IPS DF 6.9 (cell line): ENCODE results near the gene ZG16.
"Not testable (repeated sequence)": the region's sequence is repeated elsewhere in the genome, so short reads cannot be mapped to it uniquely, and the experiment has no call there.

Experiments used
- DNase-seq: peaks from one replicate; pipeline ENCODE4 v3.0.0-alpha.2; 2013; ENCODE audit warnings: low read depth, low spot score
- H3K27ac ChIP-seq: one replicate; pipeline ENCODE4 v1.5.1; 2013; ENCODE audit warnings: low read length, control low read depth
- H3K27me3 ChIP-seq: 2 replicates; pipeline ENCODE4 v1.6.1; 2013; ENCODE audit warnings: mild to moderate bottlenecking, low read length; ENCODE audit not compliant: control insufficient read depth, insufficient read depth
- H3K36me3 ChIP-seq: 2 replicates; pipeline ENCODE4 v1.6.1; 2013; ENCODE audit warnings: low read length; ENCODE audit not compliant: control insufficient read depth, insufficient read depth
- H3K4me1 ChIP-seq: 2 replicates; pipeline ENCODE4 v1.6.1; 2013; ENCODE audit warnings: low read length; ENCODE audit not compliant: control insufficient read depth, insufficient read depth
- H3K4me3 ChIP-seq: 2 replicates; pipeline ENCODE4 v1.5.1; 2013; ENCODE audit warnings: mild to moderate bottlenecking, low read length
- H3K9me3 ChIP-seq: 2 replicates; pipeline ENCODE4 v1.6.1; 2013; ENCODE audit warnings: low read length, inconsistent platforms; ENCODE audit not compliant: control insufficient read depth, insufficient read depth
- WGBS: extraction: QIAGEN DNeasy Blood & Tissue Kit; methylation state at CpG from one replicate; pipeline ENCODE4 v1.1.7; 2013; ENCODE audit warnings: mixed read lengths, missing lambda C conversion rate; ENCODE audit not compliant: insufficient read length, insufficient coverage; 5-methylcytosine and 5-hydroxymethylcytosine counted together

ZG16 gene

GRCh38 chr16:29740630-29741015 is 37.4 kb upstream of the ZG16 start:
- H3K4me3 ChIP-seq, H3K4me1 ChIP-seq, DNase-seq, H3K9me3 ChIP-seq, H3K27me3 ChIP-seq, H3K36me3 ChIP-seq, H3K27ac ChIP-seq: not testable (repeated sequence)
- WGBS = no CpG with 5 or more reads among the region's 11 CpGs

DNA sequence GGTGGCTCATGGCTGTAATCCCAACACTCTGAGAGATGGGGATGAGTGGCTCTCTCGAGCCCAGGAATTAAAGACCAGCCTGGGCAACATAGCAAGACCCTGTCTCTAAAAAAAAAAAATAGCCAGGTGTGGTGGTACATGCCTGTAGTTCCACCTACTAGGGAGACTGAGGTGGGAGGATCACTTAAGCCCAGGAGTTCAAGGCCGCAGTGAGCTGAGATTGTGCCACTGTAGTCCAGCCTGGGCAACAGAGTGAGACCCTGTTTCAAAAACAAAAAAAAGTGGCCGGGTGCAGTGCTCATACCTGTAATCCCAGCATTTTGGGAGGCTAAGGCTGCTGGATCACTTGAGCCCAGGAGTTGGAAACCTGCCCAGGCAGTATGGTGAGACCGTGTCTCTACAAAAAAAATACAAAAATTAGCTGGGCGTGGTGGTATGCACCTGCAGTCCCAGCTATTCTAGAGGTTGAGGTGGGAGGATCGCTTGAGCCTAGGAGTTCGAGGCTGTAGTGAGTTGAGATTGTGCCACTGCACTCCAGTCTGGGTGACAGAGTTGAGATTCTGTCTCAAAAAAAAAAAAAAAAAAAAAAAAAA is 35.3 kb upstream of the ZG16 start:
- no peaks in the 10 kb centered on the region for H3K36me3 ChIP-seq
- H3K27me3 ChIP-seq = no peaks in the 10 kb centered on the region
- DNase-seq = no peak
- H3K4me3 ChIP-seq = no peak overlapping the region
- no peak overlapping the region for H3K27ac ChIP-seq
- H3K9me3 ChIP-seq = no peaks in the 10 kb centered on the region
- no CpG with 5 or more reads among the region's 7 CpGs for WGBS
- H3K4me1 ChIP-seq = no peaks in the 10 kb centered on the region; the same call in 1 of the 2 replicates

GRCh38 chr16:29743475-29743826 is 34.6 kb upstream of the ZG16 start:
- Histone ChIP-seq H3K4me1 (no peaks in the 10 kb centered on the region), H3K9me3 (no peaks in the 10 kb centered on the region), H3K27me3 (no peaks in the 10 kb centered on the region), H3K36me3 (no peaks in the 10 kb centered on the region), H3K4me3 (no peak overlapping the region), H3K27ac (no peak overlapping the region)
- no peak for DNase-seq
- WGBS = no CpG with 5 or more reads among the region's 5 CpGs

DNA sequence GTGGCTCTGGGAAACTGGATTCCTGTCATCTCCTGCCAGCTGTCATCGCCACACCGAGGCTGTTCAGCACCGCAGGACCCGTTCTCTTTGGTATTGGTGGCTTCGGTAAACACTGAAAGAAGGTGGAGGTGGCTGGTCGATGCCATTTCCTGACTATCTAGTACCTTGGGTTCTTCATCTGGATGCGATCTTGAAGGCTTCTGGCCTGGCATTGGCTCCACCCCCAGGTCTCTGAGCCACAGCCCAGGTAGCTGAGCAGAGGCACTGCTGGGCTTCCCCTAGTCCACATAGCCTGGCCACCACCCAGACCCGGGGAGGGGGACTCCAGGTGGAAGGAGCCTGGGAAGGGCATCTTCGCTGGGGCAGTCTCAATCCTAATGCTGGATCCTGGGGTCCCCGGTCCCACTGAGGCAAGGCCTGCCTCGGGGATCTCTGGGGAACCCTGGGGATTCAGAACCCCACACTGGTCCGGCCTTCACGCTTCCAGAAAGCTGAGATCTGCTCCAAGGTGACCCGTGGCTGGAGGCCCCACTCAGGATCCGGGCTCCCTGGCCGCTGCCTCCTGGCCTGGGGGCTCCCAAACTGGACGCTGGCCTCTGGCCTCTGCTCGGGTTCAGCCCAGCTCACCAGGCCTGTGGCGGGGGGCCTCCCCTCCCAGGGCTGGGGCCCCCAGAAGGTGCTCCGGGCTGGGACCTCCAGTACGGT is 34.1 kb upstream of the ZG16 start:
- Histone ChIP-seq H3K4me3 (no peak overlapping the region), H3K27me3 (no peaks in the 10 kb centered on the region), H3K9me3 (no peaks in the 10 kb centered on the region), H3K4me1 (no peaks in the 10 kb centered on the region), H3K36me3 (no peaks in the 10 kb centered on the region), H3K27ac (no peak overlapping the region)
- WGBS = no CpG with 5 or more reads among the region's 21 CpGs
- DNase-seq = no peak

GRCh38 chr16:29744541-29745101 is 33.4 kb upstream of the ZG16 start:
- Histone ChIP-seq H3K27me3 (no peaks in the 10 kb centered on the region), H3K36me3 (no peaks in the 10 kb centered on the region), H3K4me1 (no peaks in the 10 kb centered on the region), H3K27ac (no peak overlapping the region), H3K9me3 (no peaks in the 10 kb centered on the region), H3K4me3 (no peak overlapping the region)
- no peak for DNase-seq
- WGBS = no CpG with 5 or more reads among the region's 20 CpGs

GRCh38 chr16:29745121-29745852 is 32.8 kb upstream of the ZG16 start:
- no peak overlapping the region for H3K27ac ChIP-seq
- WGBS = no CpG with 5 or more reads among the region's 16 CpGs
- no peak for DNase-seq
- no peaks in the 10 kb centered on the region for H3K27me3 ChIP-seq
- H3K9me3 ChIP-seq = no peaks in the 10 kb centered on the region
- no peaks in the 10 kb centered on the region for H3K4me1 ChIP-seq
- no peaks in the 10 kb centered on the region for H3K36me3 ChIP-seq
- H3K4me3 ChIP-seq = no peak overlapping the region

- no CpG with 5 or more reads among the region's 12 CpGs for WGBS
These were observed 32.2 kb upstream of the ZG16 start, which contains the start of gene C16orf54 for GRCh38 chr16:29745853-29746345. TSS of gene C16orf54 (minus strand) at chr16:29745990. CDS start at chr16:29744951, 1,039 bp downstream.

DNA sequence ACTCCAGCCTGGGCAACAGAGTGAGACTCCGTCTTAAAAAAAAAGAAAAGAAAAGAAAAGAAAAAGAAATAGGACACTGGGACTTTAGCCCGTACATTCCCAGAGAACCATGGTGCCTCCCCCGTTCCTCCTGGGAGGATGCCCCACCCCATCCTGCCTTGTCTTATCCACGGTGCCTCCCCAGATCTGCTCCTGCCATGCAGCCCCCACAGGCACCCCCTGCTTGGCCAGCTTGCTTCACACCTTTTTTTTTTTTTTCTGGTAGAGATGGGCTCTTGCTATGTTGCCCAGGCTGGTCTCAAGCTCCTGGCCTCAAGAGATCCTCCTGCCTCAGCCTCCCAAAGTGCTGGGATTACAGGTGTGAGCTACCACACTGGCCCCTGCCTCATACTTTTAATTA is 31.5 kb upstream of the ZG16 start:
- not testable (repeated sequence) for H3K27ac ChIP-seq, H3K36me3 ChIP-seq, H3K27me3 ChIP-seq, H3K4me3 ChIP-seq, H3K4me1 ChIP-seq, H3K9me3 ChIP-seq, DNase-seq
- no CpG with 5 or more reads among the region's 4 CpGs for WGBS

More at GRCh38 chr16:29745853-29746345, 32.2 kb upstream of the ZG16 start, which contains the start of gene C16orf54:
- H3K36me3 ChIP-seq = no peaks in the 10 kb centered on the region
- H3K27ac ChIP-seq = no peak within 1 kb of the TSS
- no peaks in the 10 kb centered on the region for H3K27me3 ChIP-seq
- H3K4me1 ChIP-seq = no peaks in the 10 kb centered on the region
- no peak for DNase-seq
- no peak within 1 kb of the TSS for H3K4me3 ChIP-seq
- H3K9me3 ChIP-seq = no peaks in the 10 kb centered on the region

DNA sequence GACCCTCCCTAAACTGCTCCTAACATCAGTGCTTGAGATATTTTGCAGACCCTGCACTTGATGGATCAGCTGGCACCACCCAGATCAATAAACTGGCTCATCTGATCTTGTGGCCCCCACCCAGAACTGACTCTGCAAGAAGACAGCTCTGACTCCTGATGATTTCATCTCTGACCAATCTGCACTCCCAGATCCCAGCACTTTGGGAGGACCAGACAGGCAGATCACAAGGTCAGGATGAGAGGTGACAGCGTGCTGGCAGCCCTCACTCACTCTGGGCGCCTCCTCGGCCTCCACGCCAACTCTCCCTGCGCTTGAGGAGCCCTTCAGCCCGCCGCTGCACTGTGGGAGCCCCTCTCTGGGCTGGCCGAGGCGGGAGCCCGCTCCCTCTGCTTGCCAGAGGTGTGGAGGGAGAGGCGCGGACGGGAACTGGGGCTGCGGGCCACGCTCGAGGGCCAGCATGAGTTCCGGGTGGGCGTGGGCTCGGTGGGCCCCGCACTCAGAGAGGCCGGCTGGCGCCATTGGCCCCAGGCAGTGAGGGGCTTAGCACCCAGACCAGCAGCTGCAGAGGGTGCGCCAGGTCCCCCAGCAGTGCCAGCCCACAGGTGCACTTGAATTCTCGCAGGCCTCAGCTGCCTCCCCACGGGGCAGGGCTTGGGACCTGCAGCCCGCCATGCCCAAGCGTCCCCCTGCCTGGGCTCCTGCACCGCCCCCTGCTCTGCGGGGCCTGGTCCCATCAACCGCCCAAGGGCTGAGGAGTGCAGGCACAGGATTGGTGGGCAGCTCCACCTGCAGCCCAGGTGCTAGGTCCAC is 29.9 kb upstream of the ZG16 start:
- Histone ChIP-seq H3K4me1 (no peaks in the 10 kb centered on the region), H3K9me3 (no peaks in the 10 kb centered on the region), H3K27ac (no peak overlapping the region), H3K4me3 (no peak overlapping the region), H3K36me3 (no peaks in the 10 kb centered on the region), H3K27me3 (no peaks in the 10 kb centered on the region)
- WGBS = no CpG with 5 or more reads among the region's 30 CpGs
- DNase-seq = no peak

- not testable (repeated sequence) for H3K4me3 ChIP-seq, H3K9me3 ChIP-seq, H3K27me3 ChIP-seq, H3K4me1 ChIP-seq, H3K27ac ChIP-seq, H3K36me3 ChIP-seq, DNase-seq
- WGBS = no CpG with 5 or more reads among the region's 4 CpGs
These were observed 29.3 kb upstream of the ZG16 start for GRCh38 chr16:29748760-29749149.
